Hepatic stellate cell (primary cell): Measurements from ENCODE around the gene PSMB3.

Experiments
- DNase-seq: peaks from one replicate; pipeline ENCODE4 v3.0.0; 2011; ENCODE audit warnings: low spot score

PSMB3 gene

DNA sequence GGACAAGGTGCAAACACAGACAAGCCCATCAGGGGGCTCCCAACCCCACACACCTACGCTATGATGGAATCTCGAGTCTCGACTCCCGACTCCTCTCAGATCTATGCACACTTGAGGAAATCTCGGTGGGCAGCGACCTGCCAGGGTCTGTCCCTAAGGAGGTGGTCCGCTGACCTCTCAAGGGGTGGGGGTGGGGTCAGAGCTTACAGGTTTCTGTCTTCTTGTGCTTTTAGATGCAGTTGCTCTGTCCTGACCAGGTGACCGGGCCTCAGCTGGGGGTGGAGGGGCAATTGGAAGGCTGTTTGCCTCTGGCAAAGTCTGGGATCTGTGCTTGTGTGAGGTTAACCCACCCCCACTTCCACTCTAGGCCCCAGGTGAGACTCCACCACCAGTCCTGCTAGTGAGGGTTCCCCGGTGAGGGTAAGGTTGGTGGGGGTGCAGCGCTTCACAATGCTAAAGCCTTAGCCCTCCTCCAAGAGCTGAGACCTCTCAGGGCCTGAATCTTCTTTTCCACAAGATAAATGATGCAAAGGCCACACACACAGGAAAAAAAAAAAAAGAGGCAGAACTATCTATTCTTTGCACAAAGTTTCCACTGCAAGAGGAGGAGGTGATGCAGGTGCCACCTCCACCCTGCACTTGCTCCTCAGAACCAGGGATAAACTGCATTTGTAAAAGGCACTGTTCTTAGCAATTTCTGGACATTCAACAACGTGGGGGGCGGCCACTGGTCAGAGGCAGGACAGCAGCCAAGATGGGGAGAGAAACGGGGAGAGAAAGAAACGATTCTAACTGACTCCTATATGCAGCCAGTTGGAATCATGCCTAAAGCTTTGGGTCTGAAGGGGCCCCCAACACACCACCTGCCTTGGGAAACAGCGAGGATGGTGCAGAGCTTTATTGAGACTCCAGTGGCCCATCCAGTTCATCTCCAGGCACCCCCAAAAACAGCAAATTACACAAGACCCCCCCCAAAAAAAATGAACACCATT is 18.3 kb upstream of the PSMB3 start:
- DNase-seq = no peak

DNA sequence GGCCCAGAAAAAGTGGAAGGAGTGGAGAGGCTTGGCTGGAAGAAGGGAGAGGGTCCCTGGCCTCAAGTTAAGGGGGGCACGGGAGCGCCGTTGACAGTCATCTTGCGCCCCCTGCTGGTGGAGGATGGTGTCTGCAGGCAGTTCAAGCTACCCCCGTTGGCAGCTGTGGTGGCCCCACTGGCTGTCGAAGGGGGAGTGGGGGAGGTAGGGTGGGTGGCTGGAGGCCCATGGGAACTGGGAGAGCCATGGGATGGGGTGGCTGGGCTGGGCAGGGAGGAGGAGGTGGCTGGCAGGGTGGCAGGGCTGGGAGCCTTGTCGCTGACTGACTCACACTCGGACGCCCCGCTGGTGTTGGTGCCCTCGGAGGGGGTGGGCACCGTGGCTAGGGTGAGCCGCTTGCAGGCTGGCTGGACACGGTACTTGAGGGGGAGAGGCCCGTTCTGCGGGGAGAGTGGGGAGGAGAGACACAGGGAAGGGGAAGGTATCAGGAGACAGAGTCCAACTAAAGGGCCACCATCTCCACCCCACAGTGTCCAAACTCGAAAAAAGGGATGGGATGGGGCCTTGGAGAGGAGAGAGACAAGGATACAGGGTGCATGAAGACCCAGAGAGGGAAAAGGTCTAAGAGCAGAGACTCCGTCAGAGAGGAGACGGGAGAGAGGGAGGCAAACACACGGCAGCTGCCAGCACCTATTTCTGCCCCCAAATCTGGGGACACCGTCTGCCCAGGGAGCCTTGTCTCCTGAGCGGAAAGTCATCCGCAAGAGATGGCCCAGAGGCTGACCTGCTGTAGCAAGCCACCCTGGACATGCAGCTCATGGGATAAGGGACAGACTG is 17.2 kb upstream of the PSMB3 start:
- peak; percentile 85 for DNase-seq

DNA sequence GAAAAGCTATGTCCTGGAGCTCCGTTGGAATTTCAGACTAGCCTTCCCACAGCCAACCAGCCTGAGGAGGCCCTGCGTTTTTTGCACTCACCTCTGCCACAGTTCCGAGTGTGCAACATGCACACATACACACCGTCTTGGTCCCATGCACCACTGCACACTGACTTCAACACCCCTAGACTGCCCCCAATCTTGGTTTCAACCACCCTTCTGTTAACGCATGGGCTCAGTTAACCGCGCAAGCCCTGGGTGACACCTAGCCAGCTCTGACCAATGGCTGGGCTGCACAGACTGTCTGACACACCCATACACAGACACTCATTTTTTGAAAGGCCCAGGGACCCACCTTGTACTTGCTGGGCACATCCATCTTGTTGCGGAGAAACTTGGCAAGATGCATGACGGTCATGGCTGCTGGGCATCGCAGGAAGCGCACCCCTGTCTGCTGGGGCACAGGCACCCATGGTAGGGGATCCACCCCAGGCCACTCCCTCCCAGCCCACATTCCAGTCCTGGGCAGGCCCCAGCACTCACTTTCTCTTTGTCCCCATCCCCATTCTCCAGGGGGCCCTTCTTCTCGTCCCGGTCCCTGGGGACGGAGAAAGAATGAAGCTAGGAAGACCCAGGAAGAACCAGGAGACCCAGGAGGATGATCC is 14.4 kb upstream of the PSMB3 start:
- DNase-seq = no peak

DNA sequence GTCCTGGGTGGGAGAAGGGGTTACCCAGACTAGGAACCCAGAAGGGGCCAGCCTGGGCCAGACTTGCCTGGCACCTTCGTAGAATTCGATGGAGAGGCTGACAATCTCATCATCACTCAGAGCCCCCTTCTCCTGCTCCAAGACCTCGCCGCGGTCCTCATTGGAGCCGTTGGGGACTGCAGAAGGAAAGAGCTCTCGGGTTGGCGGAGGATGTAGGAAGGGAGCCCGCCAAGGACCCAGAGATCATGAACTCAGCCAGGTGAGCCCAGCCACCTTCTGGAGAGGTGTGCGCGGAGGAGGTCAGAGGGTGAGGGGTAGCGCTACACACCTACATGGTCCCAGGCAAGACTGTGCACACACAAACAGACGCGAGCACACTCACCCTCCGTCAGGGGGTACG is 13.9 kb upstream of the PSMB3 start:
- DNase-seq = no peak

DNA sequence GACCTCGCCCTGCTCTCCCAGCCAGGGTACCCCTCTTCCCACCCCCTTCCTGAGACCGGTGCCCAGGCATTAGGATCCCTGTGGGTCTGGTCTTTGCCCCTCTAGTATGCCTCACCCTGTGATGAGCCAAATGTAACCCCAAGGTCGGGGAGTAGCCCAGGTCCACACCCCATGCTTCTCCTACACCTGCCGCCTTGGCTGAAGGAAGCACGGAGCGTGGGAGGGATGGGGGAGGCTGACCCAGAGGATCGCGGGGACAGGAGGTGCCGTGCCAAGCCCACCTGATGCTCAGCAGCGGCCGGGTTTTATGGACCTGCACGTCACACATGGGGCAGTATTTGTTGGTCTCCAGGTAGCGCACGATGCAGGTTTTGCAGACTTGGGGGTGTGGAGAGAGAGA is 13.2 kb upstream of the PSMB3 start:
- DNase-seq = no peak

DNA sequence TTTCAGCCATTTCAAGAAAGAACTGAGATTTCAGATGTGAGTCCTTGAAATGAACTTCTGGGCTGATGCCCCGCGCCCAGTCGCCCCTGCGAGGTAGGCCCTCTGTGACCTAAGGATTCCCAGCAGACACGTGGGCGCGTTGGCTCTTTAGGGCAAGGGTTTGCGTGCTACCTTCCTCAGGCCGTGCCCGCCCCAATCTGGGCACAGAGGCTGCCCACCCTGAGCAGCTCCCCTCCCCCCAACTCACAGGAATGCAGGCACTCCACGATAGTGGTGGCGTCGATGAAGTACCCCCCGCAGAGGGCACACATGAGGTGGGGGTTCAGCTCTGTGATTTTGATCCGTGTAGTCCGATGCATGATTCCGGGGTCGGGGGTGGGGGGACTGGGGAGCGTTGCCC is 12.5 kb upstream of the PSMB3 start:
- no peak for DNase-seq

DNA sequence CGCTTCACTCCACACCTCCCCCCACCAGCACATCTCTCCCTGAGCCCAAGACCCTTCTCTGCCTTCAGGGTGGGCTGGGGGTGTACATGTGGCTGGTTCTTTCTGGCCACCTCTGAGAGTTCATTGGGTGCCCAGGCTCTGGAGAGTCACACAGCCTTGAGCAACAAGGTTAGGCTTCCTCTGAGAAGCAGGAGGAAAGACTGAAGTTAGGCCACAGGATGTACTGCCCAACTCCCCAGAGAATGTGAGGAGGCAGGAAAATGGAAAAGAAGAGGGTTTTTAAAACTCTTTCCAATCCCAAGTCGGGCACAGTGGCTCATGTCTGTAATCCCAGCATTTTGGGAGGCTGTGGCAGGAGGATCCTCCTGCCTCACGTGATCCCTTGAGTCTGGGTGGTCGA is 11.7 kb upstream of the PSMB3 start:
- no peak for DNase-seq

DNA sequence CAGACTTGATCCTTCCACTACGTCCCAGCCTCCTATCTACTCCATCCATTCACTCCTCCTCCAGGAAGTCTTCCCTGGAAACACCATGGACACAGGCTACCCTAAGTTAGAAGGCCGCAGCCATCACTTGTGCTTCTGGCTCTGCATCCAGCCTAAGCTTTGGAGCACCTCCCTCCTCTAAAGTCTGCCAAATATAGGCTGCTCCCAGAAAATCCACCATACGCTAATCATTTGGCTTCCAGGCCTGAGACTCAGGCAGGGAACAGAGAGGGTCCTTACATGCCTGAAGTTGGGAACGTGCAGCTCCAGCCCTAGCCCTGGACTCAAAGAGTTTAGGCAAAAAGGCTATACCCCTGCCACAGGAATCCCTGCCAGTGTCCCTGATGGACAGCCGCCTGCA is 11.1 kb upstream of the PSMB3 start:
- DNase-seq = no peak

DNA sequence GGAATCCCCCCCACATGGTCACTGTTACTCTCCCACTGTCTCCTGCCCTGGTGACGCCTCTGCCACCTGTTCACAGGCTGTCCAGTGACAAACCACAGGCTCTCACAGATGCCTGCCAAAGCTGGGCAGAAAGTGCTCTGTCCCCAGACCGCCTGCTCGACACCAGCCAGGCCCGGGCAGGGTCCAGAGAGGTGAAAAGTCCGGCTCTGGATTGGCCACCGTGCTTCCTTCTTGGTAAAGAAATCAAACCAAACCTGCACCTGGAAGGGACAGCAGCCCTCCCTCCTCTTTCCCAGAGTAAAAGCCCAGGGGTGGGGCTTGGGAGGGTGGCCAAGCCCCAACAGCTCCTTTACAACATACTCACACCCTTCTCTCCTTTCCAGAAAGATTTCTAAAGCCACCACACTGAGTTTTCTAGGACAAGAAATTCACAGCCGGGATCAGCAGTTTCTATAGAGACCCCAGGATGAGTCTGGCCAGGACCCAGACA is 10.6 kb upstream of the PSMB3 start:
- no peak for DNase-seq

DNA sequence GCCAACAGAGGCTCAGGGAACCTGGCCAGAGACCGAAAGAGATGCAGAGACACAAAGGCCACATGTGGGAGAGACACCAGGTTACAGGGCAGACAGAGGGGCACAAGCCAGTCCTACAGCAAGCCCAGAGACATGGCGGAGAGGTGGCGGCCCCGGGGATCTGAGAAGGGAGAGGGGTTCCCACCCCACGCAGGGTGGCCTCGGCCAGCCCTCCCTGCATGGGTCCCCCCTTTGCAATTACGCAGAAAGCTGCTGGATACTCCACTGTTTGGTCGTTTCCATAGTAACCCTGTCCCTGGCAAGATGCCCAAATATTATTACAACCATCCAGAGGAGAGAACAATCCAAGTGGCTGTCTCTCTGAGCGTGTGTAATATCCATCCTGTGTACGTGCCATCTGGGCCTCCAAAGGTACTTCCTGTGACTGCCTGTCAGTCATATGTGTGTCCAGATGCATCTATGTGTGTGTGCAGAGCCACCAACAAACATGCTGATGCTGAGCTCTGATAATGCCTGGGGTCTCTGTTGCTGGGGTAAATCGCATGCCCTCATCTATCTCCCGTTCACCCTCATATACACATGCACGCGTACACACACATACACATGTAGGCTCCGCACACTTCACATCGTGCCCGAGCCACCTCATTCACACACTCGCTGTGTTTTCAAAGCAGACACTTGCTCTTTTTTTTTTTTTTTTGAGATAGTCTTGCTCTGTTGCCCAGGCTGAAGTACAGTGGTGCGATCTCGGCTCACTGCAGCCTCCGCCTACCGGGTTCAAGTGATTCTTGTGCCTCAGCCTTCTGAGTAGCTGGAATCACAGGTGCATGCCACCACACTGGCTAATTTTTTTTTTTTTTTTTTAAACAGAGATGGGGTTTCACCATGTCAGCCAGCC is 9.9 kb upstream of the PSMB3 start:
- DNase-seq = peak; percentile 74

DNA sequence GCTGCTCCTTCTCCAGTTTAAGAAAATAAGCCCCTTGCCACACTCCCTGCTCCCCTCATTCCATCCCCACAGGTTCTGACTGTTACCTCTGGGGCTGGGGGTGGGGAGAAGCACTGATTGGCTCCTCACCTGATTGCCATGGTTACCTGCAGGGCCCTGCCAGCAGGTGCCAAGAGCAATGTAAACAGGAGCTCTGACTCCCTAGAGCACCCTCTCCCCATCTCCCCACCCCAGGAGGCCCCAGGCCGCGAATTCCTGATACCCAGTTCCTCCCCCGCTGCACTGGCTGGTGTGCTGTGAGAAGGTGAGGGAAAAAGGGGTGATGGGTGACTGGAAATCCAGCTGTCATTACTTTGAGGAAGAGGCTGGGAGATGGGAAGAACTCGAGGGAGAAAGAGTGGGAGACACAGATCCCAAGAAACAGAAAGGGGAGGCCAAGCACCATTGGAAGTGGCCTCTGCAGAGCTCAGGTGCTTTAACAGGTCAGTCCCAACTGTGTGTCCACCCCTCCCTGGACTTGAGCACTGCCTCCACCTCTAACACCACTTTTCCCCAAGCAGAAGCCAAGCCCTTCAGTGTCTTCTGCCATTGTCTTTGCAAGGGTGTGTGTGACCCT is 8.9 kb upstream of the PSMB3 start:
- DNase-seq = no peak

DNA sequence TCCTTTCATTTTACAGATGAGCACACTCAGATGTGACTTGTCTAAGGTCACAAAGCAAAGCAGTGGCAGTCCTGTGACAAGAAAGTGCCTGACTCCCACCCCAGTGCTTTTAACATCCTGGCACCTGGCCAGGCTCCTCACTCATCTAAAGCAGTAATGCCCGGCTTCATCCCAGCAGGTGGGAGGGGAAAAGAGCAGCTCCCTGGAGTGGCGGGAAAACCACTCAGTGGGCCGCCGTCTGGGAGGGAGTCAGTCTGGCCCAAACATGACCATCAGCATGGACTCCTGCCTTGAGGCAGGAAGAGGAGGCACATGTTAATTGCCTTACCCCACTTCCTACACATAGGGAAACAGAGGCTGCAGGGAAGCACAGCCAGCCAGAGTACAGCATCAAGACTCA is 7.0 kb upstream of the PSMB3 start:
- no peak for DNase-seq

DNA sequence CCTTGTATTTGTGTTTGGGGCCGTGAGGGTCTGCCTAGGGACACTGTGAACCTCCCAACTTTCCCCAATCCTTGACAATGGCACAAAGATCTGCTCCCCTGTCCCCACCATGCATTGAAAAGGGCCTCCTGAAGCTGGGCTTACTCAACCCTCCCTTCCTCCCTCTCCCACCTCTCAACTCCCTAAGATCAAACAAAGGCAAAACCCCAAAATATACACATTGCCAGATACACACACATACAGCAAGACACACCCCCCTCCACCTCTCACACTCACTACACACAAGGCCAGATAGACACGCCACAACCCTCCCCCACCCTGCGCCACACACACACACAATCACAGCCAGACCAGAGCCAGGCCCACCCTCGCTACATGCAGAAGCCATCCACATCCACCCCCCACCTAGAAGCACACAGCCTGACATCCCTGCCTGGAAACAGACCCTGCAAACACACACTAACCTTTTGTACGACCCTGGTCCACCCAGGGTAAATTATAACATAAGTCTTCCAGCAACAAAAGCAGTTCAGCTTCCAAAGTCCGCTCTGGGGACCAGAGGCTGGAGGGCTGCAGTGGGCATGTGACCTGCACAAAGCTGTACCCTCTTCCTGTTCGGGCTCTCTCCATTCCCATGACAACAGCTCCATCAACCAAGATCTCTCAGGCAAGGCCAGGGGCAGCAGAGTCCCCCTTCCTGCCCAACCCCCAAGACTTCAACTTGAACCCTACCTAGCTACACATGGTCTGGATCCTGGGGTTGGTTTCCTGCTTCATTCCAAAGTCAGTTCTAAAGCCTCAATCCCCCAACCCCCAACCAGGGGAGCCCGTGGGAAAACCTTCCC is 6.3 kb upstream of the PSMB3 start:
- DNase-seq = no peak

DNA sequence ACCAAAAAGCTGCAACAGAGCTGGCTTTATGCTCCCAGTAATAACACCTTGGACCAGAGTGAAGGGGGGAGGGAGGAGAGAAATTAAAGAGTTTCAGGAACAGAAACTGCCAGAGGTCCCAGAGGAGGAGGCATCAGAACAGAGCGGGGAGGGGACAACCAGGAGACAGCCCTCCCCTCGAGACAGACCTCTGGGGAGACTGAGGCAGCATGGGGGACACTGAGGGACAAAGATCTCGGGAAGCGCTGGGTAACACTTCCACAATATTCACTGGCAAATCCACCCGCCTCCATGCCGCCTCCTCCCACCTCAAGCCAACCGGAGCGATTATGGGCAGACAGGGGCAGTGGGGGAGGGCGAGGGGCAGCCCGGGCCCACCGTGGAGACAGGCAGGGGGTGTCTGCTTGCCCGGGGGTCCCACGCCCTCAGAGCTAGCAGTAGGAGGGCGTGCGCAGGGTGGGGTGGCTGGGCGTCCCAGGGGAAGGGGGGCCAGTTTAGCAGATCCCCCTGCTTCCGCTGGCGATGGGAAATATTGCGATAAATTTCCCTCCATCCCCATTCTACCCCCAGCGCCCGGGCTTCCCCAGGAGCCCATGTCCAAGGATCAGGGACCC is 5.6 kb upstream of the PSMB3 start:
- DNase-seq = no peak

DNA sequence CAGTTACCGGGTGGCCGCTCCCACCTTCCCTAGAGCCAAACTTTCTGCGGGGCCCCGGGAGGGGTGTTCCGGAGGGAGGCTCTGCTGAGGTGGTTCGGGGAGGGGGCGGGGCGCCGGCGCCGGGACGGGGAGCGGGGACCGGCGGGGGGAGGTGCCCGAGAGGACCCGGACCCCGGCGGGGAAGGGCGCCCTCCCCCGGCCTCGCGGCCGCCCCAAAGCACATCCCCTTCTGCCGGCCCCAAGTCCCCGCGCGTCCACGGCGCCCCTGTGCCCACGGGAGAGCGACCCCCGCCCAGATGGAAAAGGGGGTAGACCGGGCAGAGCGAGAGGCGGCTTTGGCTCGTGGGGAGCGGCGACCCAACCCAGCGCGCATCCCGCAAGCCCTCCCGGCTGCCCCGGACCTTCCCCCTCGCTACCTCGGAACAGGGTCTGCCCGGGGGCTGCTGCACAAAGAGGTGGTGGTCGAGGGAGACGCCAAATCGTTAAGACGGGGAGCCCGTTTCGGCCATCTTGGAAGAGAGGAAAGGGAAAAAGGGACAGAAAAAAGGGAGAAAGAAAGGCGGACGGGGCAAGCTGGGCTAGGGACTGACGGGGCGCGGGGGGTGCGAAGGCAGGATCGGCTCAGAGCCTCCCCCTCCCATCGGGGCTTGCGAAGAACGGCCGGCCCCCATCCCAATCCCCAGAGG is 4.9 kb upstream of the PSMB3 start:
- DNase-seq = no peak

DNA sequence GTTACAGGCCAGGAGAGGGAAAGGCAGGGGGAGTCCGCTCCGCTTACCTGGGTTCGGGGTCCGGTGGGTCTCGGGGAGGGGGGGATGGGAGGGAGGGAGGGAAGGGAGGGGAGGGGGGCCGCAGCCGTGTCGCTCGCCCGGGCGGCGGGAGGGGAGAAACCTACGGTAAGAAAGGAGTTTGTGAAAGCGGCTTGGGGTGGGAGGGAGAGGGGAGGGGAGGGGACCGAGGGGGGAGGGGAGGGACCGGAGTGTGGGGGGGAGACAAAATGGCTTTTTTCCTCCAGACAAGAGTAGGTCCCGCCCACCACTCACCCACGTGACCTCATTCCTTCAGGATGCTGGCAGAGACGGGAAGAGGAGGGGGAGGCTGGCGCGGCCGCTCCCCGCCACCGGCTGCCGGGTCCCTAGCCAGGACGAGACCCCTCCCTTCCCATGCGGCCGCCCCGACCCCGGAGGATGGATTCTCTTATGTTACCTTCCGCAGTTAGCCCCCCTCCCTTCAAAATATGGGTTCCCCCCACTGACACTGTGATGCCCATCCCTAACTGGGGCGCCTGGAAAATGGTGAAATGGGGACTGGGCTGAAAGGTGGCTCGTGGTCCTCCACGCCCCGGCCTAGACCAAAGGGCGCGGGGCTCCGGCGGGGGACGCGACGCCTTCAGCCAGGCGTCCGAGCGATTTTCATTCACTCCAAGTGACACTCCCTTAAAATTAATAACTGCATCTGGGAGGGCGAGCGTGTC is 4.2 kb upstream of the PSMB3 start, which contains the start of gene PCGF2:
Gene PCGF2 (minus strand): TSS at position 188 of the 743 bp plus-strand sequence. CDS start 7,934 bp downstream, outside the sequence.
- peak; percentile 87 for DNase-seq

DNA sequence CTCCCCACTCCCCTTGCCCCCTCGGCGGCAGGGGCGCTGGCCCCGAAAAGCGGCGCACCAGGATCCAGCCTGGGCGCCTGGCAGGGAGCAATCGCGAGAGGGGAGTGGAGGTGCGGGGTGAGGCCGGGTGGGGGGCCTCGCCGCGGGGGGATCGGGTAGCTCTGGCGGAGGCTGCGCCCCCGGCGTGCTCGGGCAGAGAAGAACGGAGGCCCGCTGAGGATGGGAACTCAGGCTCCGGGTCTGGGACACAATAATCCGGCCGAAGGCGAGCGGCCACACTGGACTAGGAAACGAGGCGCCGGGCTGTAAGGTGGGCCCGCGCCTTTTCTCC is 3.7 kb upstream of the PSMB3 start:
- DNase-seq = no peak
